ENCODE data around the gene ANKRD29.
A peak's percentile ranks its signal among the peaks of the same experiment; 100 is the strongest.

DNA sequence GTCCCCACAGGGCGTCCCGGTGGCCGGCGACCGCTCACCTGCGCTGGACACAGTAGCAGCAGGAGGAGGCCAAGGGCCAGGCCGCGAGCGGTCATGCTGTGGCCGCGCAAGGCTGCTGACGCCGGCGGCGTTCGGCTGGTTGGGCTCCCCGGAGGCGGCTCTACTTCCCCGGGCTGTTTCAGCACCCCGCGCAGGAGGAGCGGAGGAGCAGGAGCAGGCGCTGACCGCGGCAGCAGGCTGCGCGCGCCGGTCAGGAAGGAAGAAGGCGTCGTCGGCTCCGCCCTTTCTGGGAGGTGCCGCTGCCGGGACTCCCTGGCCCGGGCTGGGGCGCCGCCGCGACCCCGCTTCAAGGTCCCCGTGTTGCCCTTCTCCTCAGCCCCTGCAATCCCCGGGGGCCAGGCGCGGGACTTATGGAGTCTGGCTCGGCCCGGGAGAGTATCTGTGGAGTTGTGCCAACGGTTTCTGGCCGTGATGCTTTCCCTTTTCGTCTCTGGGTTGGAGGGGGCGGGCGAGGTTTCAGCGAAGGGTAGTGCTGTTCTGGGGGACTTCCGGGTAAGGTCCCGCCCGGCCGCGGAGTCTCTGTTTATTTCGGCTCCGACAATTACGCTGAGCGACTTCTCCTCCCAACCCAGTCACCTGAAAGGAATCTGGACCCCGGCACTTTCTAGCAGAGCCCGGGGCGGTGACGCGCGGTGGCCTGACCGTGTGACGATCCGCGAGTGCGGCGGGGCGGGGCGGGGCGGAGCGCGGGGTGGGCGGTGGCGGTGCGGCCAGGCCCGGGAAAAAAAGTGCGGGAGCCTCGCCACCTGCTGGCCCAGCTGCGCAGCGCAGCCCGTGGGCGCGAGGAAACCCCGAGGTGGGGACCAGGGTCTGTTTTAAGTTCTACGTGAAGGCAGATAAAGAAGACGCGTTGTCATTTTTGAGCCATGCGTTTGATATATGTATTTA lies 76.2 kb downstream of the ANKRD29 start, which contains the start of gene NPC1:
- peak; percentile 76 to 94 (median 91) for TF ChIP-seq CTCF (IDR thresholded peaks at IDR 0.05)
- TF ChIP-seq POLR2A (IDR thresholded peaks at IDR 0.05) = no peak

Data from testis (tissue), 2 donors.